ENCODE measurements around the gene TMA7B.

TMA7B gene

DNA sequence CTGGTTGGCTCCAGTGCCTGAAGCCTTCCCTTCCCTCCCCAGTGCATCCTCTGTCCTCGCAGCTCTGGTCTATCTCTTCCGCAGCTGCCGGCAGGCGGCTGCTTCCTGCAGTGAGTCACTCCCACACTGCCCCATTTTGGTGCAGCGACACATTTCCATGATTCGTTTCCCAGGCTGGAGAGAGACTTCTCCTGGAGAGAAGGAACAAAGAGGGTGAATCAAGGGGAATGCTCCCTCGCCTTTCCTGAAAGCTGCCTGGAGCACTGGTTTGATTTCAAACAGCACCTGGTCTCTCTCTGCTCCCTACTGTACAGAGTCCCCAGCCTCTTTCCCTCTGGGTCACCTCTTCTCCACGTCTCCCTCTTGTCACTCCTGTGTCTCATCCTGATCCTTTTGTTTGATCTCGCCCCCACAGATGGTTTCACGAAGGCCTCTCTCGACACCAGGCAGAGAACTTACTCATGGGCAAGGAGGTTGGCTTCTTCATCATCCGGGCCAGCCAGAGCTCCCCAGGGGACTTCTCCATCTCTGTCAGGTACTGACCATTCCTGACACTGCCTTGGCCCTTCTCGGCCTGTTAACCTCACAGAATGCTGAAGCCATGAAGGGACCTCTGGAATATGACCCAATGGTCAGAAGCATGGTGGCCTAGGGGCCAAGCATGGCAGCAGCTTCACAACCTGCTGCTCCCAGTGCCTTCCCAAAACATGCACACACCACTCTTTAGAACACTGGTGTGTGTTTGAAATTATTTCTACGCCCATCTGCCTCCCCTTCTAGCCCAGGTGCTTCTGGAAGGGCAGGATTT lies at the start of gene TMA7B:
Gene TMA7B (plus strand): TSS at position 758 of the 808 bp plus-strand sequence. CDS start 3,978 bp downstream, outside the sequence.
- no peak for DNase-seq

DNA sequence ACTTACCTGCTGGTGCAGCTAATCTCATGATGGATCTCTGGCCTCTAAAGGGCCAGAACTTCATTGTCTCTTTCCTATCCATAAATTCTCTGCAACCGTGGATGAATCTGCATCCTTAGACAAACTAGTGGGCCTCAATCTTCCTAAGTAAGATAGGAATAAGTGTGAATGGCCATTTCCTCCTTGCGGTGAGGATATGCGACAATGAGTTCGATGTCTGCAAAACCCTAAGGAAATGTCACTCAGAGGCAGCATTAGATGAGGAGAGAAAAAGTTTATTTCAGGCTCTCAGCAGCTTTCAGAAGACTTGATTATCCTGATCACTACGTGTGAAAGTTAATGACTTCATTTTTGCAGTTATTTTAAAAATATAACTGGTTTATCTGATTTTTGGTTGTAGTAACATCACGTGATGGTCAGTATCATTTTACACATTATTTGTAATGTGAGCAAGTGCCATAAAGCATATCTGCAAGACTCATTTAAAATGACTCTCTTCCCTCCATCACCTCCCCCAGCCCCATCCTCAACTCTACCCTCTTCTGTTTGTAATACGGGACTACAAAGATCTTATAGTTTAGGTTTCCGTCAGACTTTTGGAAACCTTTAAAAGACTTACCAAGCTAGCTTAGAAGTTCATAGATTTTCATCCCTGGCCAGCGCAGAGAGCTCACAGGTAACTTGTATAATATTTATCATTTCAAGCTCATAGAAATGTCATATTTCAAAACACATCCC lies 49.2 kb upstream of the TMA7B start:
- DNase-seq: no peak

GRCh38 chr22:39913321-39913720 lies 46.9 kb upstream of the TMA7B start:
- DNase-seq: no peak

GRCh38 chr22:39913886-39914285 lies 46.3 kb upstream of the TMA7B start:
- DNase-seq: no peak

DNA sequence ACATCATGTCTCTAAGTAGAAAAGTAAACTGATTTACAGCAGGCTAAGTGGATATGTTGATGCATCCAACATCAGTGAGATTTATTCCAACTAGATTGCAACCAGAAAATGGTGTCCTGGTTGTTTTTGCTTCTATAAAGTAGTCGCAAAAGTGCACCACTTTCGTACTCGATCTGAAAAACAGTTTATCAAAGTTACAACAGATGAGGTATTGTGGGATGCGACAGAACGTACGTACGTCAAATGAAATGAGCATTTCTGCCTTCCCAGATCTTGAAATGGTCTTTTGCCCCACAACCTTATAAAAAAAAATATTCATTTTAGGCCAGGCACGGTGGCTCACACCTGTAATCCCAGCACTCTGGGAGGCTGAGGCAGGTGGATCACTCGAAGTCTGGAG lies 45.6 kb upstream of the TMA7B start:
- no peak for DNase-seq

GRCh38 chr22:39915295-39915726 lies 44.9 kb upstream of the TMA7B start:
- DNase-seq: no peak

DNA sequence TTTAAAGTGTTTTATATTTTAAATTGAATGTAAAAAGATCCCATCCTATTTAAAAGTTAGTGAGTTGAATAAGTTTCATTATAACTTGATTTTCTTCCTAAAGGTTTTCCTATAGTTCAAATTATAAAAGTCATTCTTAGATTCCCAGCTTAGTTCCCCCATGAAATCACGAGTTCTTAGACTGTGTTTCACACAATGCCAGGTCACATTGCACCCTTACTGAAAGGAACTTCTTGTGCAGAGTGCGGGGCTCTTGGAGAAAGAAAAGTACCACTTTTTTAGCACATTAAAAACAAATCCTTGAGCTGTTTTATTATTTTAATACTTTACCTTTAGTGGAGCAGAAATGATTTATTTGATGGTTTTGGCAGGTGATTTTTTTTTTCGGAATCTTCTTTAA lies 43.7 kb upstream of the TMA7B start:
- DNase-seq: no peak

DNA sequence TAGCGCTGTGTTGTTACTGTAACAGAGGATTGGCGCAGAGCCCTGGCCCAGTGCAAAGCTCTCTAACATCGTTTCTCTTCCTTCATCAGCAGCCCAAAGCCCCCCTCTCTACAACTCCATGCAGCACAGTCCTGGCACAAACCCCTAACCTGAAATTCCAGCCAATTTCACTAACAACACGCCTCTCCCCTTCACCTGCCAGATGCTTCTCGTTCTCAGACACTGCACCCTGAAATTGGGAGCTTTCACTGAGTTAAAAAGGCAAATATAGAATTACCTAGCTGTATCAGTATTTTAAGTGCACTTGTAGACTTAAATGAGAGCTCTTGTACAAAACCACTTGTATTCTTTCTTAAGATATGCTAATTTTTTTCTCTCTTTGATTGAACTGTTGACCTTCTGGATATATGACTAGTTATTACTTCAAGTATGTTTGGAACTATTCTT lies 43.0 kb upstream of the TMA7B start:
- DNase-seq: no peak

- DNase-seq: no peak
Observed at GRCh38 chr22:39917776-39918495, 42.3 kb upstream of the TMA7B start.

- no peak for DNase-seq
Observed at GRCh38 chr22:39920134-39920743, 40.0 kb upstream of the TMA7B start.

GRCh38 chr22:39923696-39924095 lies 36.5 kb upstream of the TMA7B start:
- DNase-seq: no peak

- no peak for DNase-seq
Observed at GRCh38 chr22:39924286-39924685, 35.9 kb upstream of the TMA7B start.

DNA sequence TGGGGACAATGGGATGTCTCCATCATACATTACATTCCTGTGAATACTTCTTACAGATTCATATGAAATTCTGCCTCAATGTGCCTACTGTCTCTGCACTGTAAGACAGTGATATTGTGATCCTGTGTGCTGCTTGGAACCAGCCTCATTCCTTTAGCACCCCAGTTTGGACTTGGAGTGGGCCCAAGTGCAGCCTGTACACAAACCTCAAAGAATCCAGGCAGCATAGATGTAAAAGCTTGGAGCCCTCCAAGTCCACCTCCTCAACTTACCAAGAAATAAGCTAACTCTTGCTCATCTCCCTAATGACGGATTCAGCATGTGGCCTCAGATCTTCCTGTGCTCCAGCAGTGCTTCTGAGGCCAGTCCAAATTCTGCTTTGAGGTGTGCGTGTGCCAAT lies 34.9 kb upstream of the TMA7B start:
- DNase-seq: no peak

DNA sequence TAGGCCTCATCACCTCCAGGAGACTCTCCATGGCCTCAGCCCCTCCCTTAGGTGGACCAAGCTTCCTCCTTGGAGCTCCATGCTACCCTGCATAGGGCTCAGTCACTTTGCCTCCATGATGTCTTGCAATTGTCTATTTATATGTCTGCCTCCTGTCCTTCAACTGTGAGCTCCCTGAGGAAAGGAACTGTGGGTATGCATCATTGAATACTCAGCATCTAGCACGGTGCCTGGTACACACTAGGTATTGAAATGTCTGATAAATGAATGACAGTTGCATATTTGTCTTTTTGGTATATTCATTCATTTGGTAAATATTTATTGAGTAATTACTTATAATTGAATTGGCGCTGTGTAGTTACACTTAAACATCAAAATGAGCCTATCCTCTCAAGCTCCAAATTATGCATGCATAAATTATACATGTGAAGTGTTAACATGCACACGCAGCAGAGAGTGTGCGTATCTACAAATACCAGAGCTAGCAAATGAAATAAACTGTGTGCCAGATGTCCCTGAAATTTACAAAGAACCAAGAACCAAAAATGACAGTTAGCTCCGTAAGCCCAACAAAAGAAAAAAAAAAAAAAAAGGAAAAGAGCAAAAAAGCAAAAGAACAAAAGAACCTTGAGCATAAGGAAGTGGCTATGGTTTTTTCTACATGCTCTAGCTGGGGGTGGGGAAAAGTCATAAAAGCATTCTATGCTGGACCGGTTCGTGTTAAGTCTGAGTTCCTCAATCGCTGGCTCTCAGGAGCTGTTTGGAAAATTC lies 34.1 kb upstream of the TMA7B start:
- DNase-seq: no peak

GRCh38 chr22:39926753-39927152 lies 33.4 kb upstream of the TMA7B start:
- no peak for DNase-seq

DNA sequence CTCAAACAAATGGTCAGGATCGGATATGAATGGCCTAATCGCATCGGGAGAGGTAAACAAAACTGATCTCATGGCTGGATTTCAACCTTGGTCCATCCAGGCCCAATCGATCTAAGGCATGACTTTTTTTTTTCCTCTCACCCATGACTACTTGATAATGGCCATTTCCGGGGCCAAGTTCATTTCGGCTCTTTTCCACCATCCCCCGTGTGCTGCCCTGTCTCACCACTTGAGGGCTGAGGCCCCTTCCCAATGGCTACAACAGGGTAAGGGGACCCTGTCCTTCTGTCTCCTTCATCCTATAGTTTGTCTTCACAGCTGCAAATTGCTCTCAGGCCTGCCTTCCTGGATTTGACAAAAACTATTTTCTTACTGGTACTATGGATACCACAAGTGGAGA lies 32.7 kb upstream of the TMA7B start:
- no peak for DNase-seq

GRCh38 chr22:39928536-39929520 lies 31.4 kb upstream of the TMA7B start:
- DNase-seq: no peak

DNA sequence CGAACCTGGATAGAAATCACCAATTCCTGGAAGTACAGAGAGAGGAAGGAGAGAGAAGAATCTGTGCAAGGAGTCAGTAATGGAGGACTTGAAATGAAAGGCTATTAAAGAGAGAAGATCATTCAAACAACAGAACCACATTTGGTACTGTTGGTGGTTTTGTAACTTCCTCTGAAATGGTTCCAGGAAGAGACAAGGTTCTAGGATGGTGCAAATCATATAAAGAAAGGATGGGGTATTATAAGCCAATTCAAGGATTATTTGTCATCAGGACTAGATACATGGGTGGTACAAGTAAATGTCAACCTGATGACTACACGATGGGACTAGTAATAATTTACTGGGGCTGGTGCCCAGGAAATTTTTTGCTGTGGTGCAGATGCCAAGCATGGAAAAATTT lies 28.9 kb upstream of the TMA7B start:
- DNase-seq: no peak

- DNase-seq: no peak
Observed at GRCh38 chr22:39932166-39932565, 28.0 kb upstream of the TMA7B start.

DNA sequence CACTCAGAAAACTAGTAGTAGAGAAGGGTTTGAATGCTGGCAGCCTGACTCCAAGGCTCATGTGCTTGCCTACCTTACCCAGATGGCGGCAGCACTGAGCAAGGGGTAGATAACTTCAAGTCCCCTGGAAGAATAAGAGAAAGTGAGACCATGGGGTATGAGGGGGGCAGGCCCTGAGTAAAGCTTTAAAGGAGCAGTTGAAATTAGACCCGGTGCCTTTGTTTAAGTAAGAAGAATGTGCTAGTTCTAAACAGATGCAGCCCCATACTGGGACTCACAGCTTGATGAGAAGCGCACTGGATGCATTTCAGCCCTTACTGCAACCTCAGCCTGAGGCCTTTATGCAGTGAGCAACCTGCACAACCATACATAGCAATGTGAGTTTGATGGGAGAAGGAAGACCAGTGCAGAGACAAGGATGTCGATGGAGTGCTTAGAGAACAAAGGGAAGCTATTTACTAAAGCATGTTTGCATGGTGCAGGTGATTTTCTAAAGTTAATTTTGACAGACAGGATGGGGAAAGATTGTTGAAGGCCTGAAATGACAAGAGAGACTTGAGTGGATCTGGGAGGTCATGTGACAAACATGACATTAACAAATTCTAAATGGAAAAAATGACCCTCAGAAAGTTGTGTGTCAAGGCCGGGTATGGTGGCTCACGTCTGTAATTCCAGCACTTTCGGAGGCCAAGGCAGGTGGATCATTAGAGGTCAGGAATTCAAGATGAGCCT lies 27.1 kb upstream of the TMA7B start:
- no peak for DNase-seq

All from DMS 273 treated with DMSO at 0.1 percent for 48 hours (cell line).